Liver (tissue), 9 donors: ENCODE measurements around the gene TMOD2. TPM values are rescaled to one million over a fixed set of nuclear protein-coding genes. Genes with fewer than 3 reads are reported as not detected.

ENCODE experiments used
- DNase-seq: peaks from one replicate; pipeline ENCODE4 v3.0.0-alpha.2; 2017; ENCODE audit warnings: low spot score
- H3K27ac ChIP-seq, 2 donors: one replicate each; pipeline ENCODE4 v1.7.0; 2013; ENCODE audit warnings: inconsistent platforms in 2 of 2, low read length in 2 of 2, control low read depth in 1 of 2, low read depth in 1 of 2, mild to moderate bottlenecking in 1 of 2
- H3K27me3 ChIP-seq, 4 donors: one replicate each; pipeline versions ENCODE4 v1.6.1 to v1.7.0; 2013; ENCODE audit warnings: low read length in 3 of 4, inconsistent platforms in 1 of 4, mild to moderate bottlenecking in 1 of 4, moderate library complexity in 1 of 4; ENCODE audit not compliant: control insufficient read depth in 4 of 4, insufficient read depth in 4 of 4
- H3K36me3 ChIP-seq, 4 donors: one replicate each; pipeline versions ENCODE4 v1.6.1 to v1.7.0; 2013; ENCODE audit warnings: low read length in 3 of 4, mild to moderate bottlenecking in 3 of 4, low read depth in 1 of 4, moderate library complexity in 1 of 4; ENCODE audit not compliant: control insufficient read depth in 4 of 4, insufficient read depth in 3 of 4
- H3K4me1 ChIP-seq, 4 donors: one replicate each; pipeline versions ENCODE4 v1.6.1 to v1.7.0; 2013; ENCODE audit warnings: low read length in 3 of 4, mild to moderate bottlenecking in 3 of 4, moderate library complexity in 1 of 4; ENCODE audit not compliant: control insufficient read depth in 4 of 4, insufficient read depth in 4 of 4
- H3K4me3 ChIP-seq, 3 donors: one replicate each; pipeline versions ENCODE4 v1.6.1 to v1.7.0; 2013; ENCODE audit warnings: low read length in 3 of 3, control low read depth in 1 of 3, low read depth in 1 of 3, mild to moderate bottlenecking in 1 of 3
- H3K9ac ChIP-seq, 2 donors: one replicate each; pipeline ENCODE4 v1.7.0; 2013; ENCODE audit warnings: low read length in 2 of 2, mild to moderate bottlenecking in 2 of 2, moderate library complexity in 2 of 2, control low read depth in 1 of 2, low read depth in 1 of 2
- H3K9me3 ChIP-seq, 4 donors: one replicate each; pipeline versions ENCODE4 v1.6.1 to v1.7.0; 2013; ENCODE audit warnings: low read length in 3 of 4; ENCODE audit not compliant: control insufficient read depth in 4 of 4
- CTCF ChIP-seq: fragments of 150-350 bp; IDR thresholded peaks from 2 replicates; pipeline ENCODE4 v1.5.1; 2017; ENCODE audit warnings: improper control_type of control experiment, low read depth, low read length; ENCODE audit not compliant: missing input control
- EGR1 ChIP-seq, 2 donors: IDR thresholded peaks; 2 replicates each; pipeline ENCODE4 v1.6.1; 2016 to 2018; ENCODE audit warnings: antibody characterized with exemption in 2 of 2, low read depth in 2 of 2
- FOXA1 ChIP-seq: IDR thresholded peaks from 2 replicates; pipeline ENCODE4 v1.6.1; 2016; ENCODE audit warnings: antibody characterized with exemption
- FOXA2 ChIP-seq: IDR thresholded peaks from 2 replicates; pipeline ENCODE4 v1.6.1; 2016; ENCODE audit warnings: antibody characterized with exemption
- GABPA ChIP-seq, 2 donors: IDR thresholded peaks in 1 of 2; conservative IDR thresholded peaks in 1 of 2; 2 replicates each; pipeline ENCODE4 v1.6.1; 2016; ENCODE audit warnings: antibody characterized with exemption in 2 of 2, mild to moderate bottlenecking in 1 of 2, moderate library complexity in 1 of 2
- HNF4A ChIP-seq, 2 donors: conservative IDR thresholded peaks; 2 replicates each; pipeline ENCODE4 v1.6.1; 2016; ENCODE audit warnings: antibody characterized with exemption in 2 of 2, mild to moderate bottlenecking in 2 of 2
- HNF4G ChIP-seq: IDR thresholded peaks from 2 replicates; pipeline ENCODE4 v1.6.1; 2016; ENCODE audit warnings: antibody characterized with exemption
- JUND ChIP-seq, 2 donors: IDR thresholded peaks; 2 replicates each; pipeline ENCODE4 v1.6.1; 2016; ENCODE audit warnings: antibody characterized with exemption in 2 of 2
- NR2F2 ChIP-seq: IDR thresholded peaks from 2 replicates; pipeline ENCODE4 v1.6.1; 2016; ENCODE audit warnings: antibody characterized with exemption
- RAD21 ChIP-seq, 2 donors: IDR thresholded peaks; 2 replicates each; pipeline ENCODE4 v1.6.1; 2016; ENCODE audit warnings: antibody characterized with exemption in 2 of 2, mild to moderate bottlenecking in 2 of 2
- REST ChIP-seq: IDR thresholded peaks from 2 replicates; pipeline ENCODE4 v1.6.1; 2016; ENCODE audit warnings: antibody characterized with exemption, mild to moderate bottlenecking
- RXRA ChIP-seq, 2 donors: IDR thresholded peaks; 2 replicates each; pipeline ENCODE4 v1.6.1; 2017 to 2018; ENCODE audit warnings: antibody characterized with exemption in 2 of 2, mild to moderate bottlenecking in 1 of 2
- SP1 ChIP-seq: IDR thresholded peaks from 2 replicates; pipeline ENCODE4 v1.6.1; 2018; ENCODE audit warnings: antibody characterized with exemption, mild to moderate bottlenecking
- TAF1 ChIP-seq: conservative IDR thresholded peaks from 2 replicates; pipeline ENCODE4 v1.6.1; 2016; ENCODE audit warnings: antibody characterized with exemption, mild to moderate bottlenecking
- YY1 ChIP-seq: IDR thresholded peaks from 2 replicates; pipeline ENCODE4 v1.6.1; 2016; ENCODE audit warnings: antibody characterized with exemption, mild to moderate bottlenecking
- WGBS: extraction: QIAGEN DNeasy Blood & Tissue Kit; methylation state at CpG from one replicate; pipeline ENCODE4 v1.1.7; 2013; 5-methylcytosine and 5-hydroxymethylcytosine counted together
- polyA plus RNA-seq, 2 donors: library from polyadenylated mRNA; stranded (reverse) in 1 of 2; unstranded in 1 of 2; fragments of 200-250 nt in 1 of 2; fragments of >200 nt in 1 of 2; fragmentation: Nextera tagmentation in 1 of 2; extraction: Ambion mirVana in 1 of 2; gene quantifications; one replicate each; pipeline versions ENCODE4 v1.2.1 to v1.2.3, GENCODE V29; 2013 to 2015
- total RNA-seq, 2 donors: library from RNA; depleted of rRNA; stranded (reverse); fragments of >200 nt; gene quantifications; one replicate each; pipeline ENCODE4 v1.2.3, GENCODE V29; 2014
- TF ChIP-seq, protein P1 (sequence below): IDR thresholded peaks from 2 replicates; pipeline ENCODE4 v1.6.1; 2016; ENCODE audit warnings: antibody characterized with exemption
- donor health status: healthy.
- donor health status: healthy.
- donor health status: healthy.
- donor health status: healthy.
- donor health status: healthy.

TMOD2 gene
- total and polyA plus RNA-seq, 4 donors, result 0.46 to 2.1 (median 1.1) TPM

DNA sequence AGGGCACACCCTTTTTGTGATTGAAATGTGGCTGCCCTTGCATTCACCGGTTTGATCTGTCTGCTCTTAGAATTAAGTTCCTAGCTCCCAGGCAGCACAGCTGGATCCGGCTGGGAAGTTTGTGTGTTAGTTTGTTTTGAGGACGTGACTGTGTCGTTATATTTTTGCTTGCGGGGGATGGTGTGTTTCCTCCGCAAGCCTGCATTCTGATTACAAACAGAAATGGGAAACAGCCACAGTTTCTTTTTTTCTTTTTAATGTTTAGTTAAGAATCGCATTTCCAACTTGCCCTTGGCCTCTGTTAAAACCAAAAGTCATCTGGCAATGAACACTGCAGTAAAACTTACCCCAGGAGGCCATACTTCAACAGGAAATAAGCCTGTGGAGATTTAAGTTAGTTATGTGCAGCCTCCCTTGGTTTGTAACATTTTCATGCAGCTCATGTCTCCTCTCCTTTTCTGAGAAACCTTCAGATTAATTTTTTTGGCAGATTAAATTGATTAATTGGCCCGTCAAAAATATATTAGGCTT lies 78.9 kb downstream of the TMOD2 start (continued):
- TF ChIP-seq REST (no peak), HNF4A (conservative IDR thresholded peaks at IDR 0.05) (peak in 1 of 2 donors; percentile 12), FOXA2 (no peak)

- Histone ChIP-seq H3K27me3 (no peaks in the 10 kb centered on the region), H3K9me3 (no peaks in the 10 kb centered on the region), H3K9ac (no peak overlapping the region), H3K36me3 (no peaks in the 10 kb centered on the region), H3K4me3 (no peak overlapping the region), H3K4me1 (peaks cover 6 to 25% (median 13%) of the 10 kb centered on the region in 4 donors), H3K27ac (no peak overlapping the region)
- 90% methylated on average over 1 of the region's 1 CpG for WGBS
- TF ChIP-seq YY1, result no peak
- TF ChIP-seq TAF1, result no peak
- TF ChIP-seq, protein P1, sequence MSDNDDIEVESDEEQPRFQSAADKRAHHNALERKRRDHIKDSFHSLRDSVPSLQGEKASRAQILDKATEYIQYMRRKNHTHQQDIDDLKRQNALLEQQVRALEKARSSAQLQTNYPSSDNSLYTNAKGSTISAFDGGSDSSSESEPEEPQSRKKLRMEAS, result no peak
- no peak for TF ChIP-seq GABPA (IDR thresholded peaks at IDR 0.05 in 1 of 2, conservative IDR thresholded peaks at IDR 0.05 in 1 of 2)
- TF ChIP-seq RXRA (IDR thresholded peaks at IDR 0.05), result no peak
- TF ChIP-seq EGR1 (IDR thresholded peaks at IDR 0.05; ENCODE audit: low read depth in 2 of 2), result no peak
- TF ChIP-seq SP1, result no peak
- no peak for TF ChIP-seq NR2F2
- no peak for TF ChIP-seq REST
- no peak for TF ChIP-seq FOXA1
- TF ChIP-seq RAD21 (IDR thresholded peaks at IDR 0.05), result no peak
- no peak for TF ChIP-seq FOXA2
- DNase-seq, result no peak
These were observed 82.4 kb downstream of the TMOD2 start for GRCh38 chr15:51833772-51834171.

- no peak for DNase-seq
- no peak overlapping the region for H3K9ac ChIP-seq
- H3K4me1 ChIP-seq, result peaks cover 0 to 11% (median 10%) of the 10 kb centered on the region in 4 donors
- H3K9me3 ChIP-seq, result no peaks in the 10 kb centered on the region
- WGBS, result 70% methylated on average over 4 of the region's 4 CpGs
- H3K4me3 ChIP-seq, result no peak overlapping the region
- no peaks in the 10 kb centered on the region for H3K36me3 ChIP-seq
- H3K27me3 ChIP-seq, result no peaks in the 10 kb centered on the region
- no peak overlapping the region for H3K27ac ChIP-seq
- no peak for TF ChIP-seq HNF4G
- TF ChIP-seq NR2F2, result no peak
- TF ChIP-seq JUND (IDR thresholded peaks at IDR 0.05), result no peak
- no peak for TF ChIP-seq SP1
- TF ChIP-seq CTCF, result no peak
- TF ChIP-seq RAD21 (IDR thresholded peaks at IDR 0.05), result no peak
- TF ChIP-seq EGR1 (IDR thresholded peaks at IDR 0.05; ENCODE audit: low read depth in 2 of 2), result no peak
- TF ChIP-seq, protein P1, result no peak
- no peak for TF ChIP-seq REST
- no peak for TF ChIP-seq GABPA (IDR thresholded peaks at IDR 0.05 in 1 of 2, conservative IDR thresholded peaks at IDR 0.05 in 1 of 2)
- TF ChIP-seq TAF1, result no peak
- no peak for TF ChIP-seq FOXA1
These were observed 86.4 kb downstream of the TMOD2 start for GRCh38 chr15:51837792-51838251.
